DND-41 (cell line): ENCODE results near the gene CCDC24.
A peak's percentile ranks its signal among the peaks of the same experiment; 100 is the strongest.

Source experiments
- ATAC-seq: fragments of 200-7000 bp; cut with Tn5 transposase; 3 replicates; pipeline ENCODE4 v1.9.1; 2021; ENCODE audit warnings: low read depth; ENCODE audit not compliant: insufficient read depth
- DNase-seq: peaks from one replicate; pipeline ENCODE4 v3.0.0-alpha.2; 2020
- H2AFZ ChIP-seq: 2 replicates; pipeline ENCODE4 v1.6.0; 2012; ENCODE audit warnings: low read depth, low read length
- H3K27ac ChIP-seq: 2 replicates; pipeline ENCODE4 v1.5.1; 2012; ENCODE audit warnings: low read length, inconsistent platforms
- H3K27me3 ChIP-seq: fragments of 200-600 bp; sonication (generic); 2 replicates; pipeline ENCODE4 v1.6.0; 2012; ENCODE audit warnings: low read length, mild to moderate bottlenecking, inconsistent platforms; ENCODE audit not compliant: insufficient read depth, poor library complexity
- H3K36me3 ChIP-seq: 2 replicates; pipeline ENCODE4 v1.5.1; 2012; ENCODE audit warnings: low read length, inconsistent platforms; ENCODE audit not compliant: insufficient read depth
- H3K4me1 ChIP-seq: 2 replicates; pipeline ENCODE4 v1.5.1; 2012; ENCODE audit warnings: mild to moderate bottlenecking, low read length; ENCODE audit not compliant: insufficient read depth
- H3K4me2 ChIP-seq: 2 replicates; pipeline ENCODE4 v1.6.0; 2012; ENCODE audit warnings: mild to moderate bottlenecking, moderate library complexity, low read length, inconsistent platforms; ENCODE audit not compliant: insufficient read depth
- H3K4me3 ChIP-seq, 2 experiments: fragments of 200-600 bp in 1 of 2; shearing (Covaris generic) in 1 of 2; 2 replicates each; pipeline ENCODE4 v1.5.1; 2012 to 2016; ENCODE audit warnings: inconsistent platforms in 2 of 2, low read length in 2 of 2, mild to moderate bottlenecking in 2 of 2, low read depth in 1 of 2, moderate library complexity in 1 of 2
- H3K79me2 ChIP-seq: 2 replicates; pipeline ENCODE4 v1.6.0; 2012; ENCODE audit warnings: low read length, inconsistent platforms; ENCODE audit not compliant: insufficient read depth
- H3K9ac ChIP-seq: 2 replicates; pipeline ENCODE4 v1.6.0; 2012; ENCODE audit warnings: low read depth, mild to moderate bottlenecking, inconsistent platforms, low read length, moderate library complexity
- H3K9me3 ChIP-seq: 2 replicates; pipeline ENCODE4 v1.5.1; 2012; ENCODE audit warnings: low read length, moderate library complexity, mild to moderate bottlenecking, inconsistent platforms; ENCODE audit not compliant: insufficient read depth, severe bottlenecking
- H4K20me1 ChIP-seq: 2 replicates; pipeline ENCODE4 v1.6.0; 2012; ENCODE audit warnings: low read length; ENCODE audit not compliant: insufficient read depth
- CTCF ChIP-seq: IDR thresholded peaks from 2 replicates; pipeline ENCODE4 v1.5.1; 2012; ENCODE audit warnings: borderline replicate concordance, low read length, moderate library complexity, mild to moderate bottlenecking; ENCODE audit not compliant: poor library complexity, severe bottlenecking; ENCODE audit errors: extremely low read depth
- EZH2 ChIP-seq: IDR thresholded peaks from 3 replicates; pipeline ENCODE4 v1.6.1; 2012; ENCODE audit warnings: borderline replicate concordance, low read depth, mild to moderate bottlenecking, moderate library complexity, low read length, inconsistent platforms; ENCODE audit not compliant: severe bottlenecking

CCDC24 gene

GRCh38 chr1:43991476-43992231, at the start of gene CCDC24:
Gene CCDC24 (plus strand): TSS chr1:43991599. CDS start chr1:43991879, 280 bp downstream.
- H3K9me3 ChIP-seq: no peaks in the 10 kb centered on the region
- peaks cover 20% of the 10 kb centered on the region for H3K4me1 ChIP-seq
- peak within 1 kb of the TSS; percentile 91 for H3K4me2 ChIP-seq
- no peaks in the 10 kb centered on the region for H3K36me3 ChIP-seq
- H2AFZ ChIP-seq: peak within 1 kb of the TSS; percentile 94
- 0 out of 2 replicates have a peak, but pooled peaks cover 7% of the 10 kb centered on the region for H4K20me1 ChIP-seq
- ATAC-seq (peak; percentile 78), DNase-seq (peak; percentile 62)
- H3K4me3 ChIP-seq: peak within 1 kb of the TSS; percentile 52 to 69; a peak in 3 of 4 replicates
- no peaks in the 10 kb centered on the region for H3K79me2 ChIP-seq
- peaks cover 12% of the 10 kb centered on the region for H3K27me3 ChIP-seq
- TF ChIP-seq CTCF (no peak), EZH2 (no peak)
- peak within 1 kb of the TSS; percentile 58 for H3K9ac ChIP-seq
- no peak within 1 kb of the TSS for H3K27ac ChIP-seq

DNA sequence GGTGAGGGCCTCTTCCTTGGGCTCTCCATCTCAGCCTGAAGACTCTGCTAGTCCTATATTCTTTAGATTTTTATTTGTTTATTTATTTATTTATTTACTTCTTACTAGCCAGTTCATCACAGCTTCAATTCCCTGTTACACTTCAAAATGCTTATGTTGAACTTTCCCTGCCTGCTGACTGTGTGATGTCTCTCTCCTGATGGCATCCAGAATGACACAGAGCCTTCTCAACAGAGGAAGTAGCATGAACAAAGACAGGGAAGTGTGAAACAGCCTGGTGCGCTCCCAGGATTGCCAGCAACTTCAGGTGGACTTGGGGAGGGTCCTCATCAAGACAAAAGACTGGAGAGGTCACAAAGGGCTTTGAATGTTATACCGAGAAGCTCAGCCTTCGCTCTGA, 49.0 kb upstream of the CCDC24 start:
- Histone ChIP-seq H4K20me1 (no peaks in the 10 kb centered on the region), H3K4me2 (no peak overlapping the region), H3K79me2 (peaks cover 26% of the 10 kb centered on the region), H3K4me1 (peaks cover 23% of the 10 kb centered on the region), H3K36me3 (no peaks in the 10 kb centered on the region; the same call in 1 of the 2 replicates), H3K9me3 (no peaks in the 10 kb centered on the region), H2AFZ (no peak overlapping the region), H3K27me3 (no peaks in the 10 kb centered on the region), H3K9ac (no peak overlapping the region), H3K4me3 (no peak overlapping the region), H3K27ac (no peak overlapping the region)
- no peak for ATAC-seq
- TF ChIP-seq EZH2 (no peak), CTCF (no peak)
- DNase-seq: no peak

DNA sequence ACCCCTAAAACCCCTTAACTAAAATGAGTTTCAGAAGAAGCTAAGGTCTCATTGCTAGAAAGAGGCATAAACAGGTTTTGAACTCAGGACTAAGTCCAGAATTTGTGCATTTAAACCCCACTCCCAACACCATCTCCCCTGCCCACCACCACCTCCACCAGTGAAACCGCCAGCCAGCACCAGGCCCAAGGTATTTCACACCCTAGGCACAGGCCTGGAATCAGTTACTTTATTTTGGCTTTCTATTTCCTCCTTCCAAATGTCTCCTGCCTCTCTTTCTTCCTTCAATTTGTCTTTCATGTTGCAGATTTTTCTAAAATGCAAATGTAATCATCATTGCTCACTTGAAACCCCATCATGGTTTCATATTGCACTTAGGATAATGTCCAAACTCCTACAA, 46.5 kb upstream of the CCDC24 start:
- Histone ChIP-seq H2AFZ (no peak overlapping the region), H3K27me3 (no peaks in the 10 kb centered on the region), H3K9ac (no peak overlapping the region), H3K4me1 (peaks cover 39% of the 10 kb centered on the region), H3K4me3 (peak overlapping the region in 1 of 2 experiments; percentile 5; a peak in 1 of 4 replicates), H3K9me3 (no peaks in the 10 kb centered on the region), H3K4me2 (peak overlapping the region; percentile 98; the same call in 1 of the 2 replicates), H3K36me3 (peaks cover 10% of the 10 kb centered on the region), H3K27ac (no peak overlapping the region), H3K79me2 (peaks cover 41% of the 10 kb centered on the region), H4K20me1 (peaks cover 16% of the 10 kb centered on the region)
- TF ChIP-seq EZH2 (no peak), CTCF (no peak)
- no peak for ATAC-seq
- no peak for DNase-seq
